GM18502 (cell line): ENCODE data around the gene FERMT3.

Experiments
- ATAC-seq: cut with Tn5 transposase; IDR thresholded peaks from one replicate; pipeline ENCODE4 v1.9.1; 2021; ENCODE audit warnings: mild to moderate bottlenecking; ENCODE audit not compliant: unreplicated experiment, poor library complexity

Gene FERMT3

DNA sequence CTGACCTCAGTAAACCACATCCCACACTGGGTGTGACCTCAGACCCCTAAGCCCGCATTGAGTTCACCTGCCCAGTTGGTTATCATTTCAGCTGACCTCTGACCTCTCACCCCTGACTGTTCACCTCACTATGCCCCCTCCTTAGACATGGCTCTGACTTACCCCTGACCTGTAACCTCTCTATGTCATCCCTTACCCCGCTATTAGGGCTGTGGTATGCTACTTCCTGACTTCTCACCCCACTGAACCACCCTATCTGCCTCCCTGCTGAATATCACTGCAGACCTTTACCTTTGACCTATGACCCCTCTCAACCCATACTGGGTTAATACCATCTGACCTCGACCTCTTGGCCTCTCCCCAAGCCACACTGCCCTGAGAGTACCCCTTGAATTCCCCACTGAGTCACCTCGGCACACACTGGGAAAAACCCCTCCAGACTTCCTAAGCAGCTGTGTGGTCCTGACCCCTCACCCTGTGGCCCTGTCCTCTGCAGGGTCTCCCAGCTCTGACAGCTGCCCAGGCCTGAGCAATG, 53.1 kb downstream of the FERMT3 start:
- ATAC-seq = no peak

DNA sequence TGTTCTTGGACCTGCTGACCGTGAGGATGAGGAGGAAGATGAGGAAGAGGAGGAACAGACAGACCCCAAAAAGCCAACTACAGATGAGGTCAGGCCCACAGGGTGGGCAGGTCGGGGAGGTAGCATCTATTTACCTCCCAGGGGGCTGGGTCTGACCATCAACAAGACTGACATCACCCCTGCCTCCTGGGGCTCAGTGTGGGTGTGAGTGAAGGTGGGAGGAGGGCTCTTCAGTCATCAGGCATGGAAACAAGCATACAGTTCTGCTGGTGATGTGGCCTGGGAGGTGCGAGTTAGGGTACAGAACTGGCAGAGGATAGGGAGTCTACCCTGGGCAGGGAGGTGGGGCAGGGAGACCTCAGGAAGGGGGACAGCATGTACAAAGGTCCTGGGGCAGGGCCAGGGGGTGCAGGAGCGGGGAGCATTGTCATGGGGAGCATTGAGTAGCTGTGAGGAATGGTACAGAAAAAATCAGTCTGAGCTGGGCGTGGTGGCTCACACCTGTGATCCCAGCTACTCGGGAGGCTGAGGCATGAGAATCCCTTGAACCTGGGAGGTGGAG, 53.7 kb downstream of the FERMT3 start:
- ATAC-seq = no peak

DNA sequence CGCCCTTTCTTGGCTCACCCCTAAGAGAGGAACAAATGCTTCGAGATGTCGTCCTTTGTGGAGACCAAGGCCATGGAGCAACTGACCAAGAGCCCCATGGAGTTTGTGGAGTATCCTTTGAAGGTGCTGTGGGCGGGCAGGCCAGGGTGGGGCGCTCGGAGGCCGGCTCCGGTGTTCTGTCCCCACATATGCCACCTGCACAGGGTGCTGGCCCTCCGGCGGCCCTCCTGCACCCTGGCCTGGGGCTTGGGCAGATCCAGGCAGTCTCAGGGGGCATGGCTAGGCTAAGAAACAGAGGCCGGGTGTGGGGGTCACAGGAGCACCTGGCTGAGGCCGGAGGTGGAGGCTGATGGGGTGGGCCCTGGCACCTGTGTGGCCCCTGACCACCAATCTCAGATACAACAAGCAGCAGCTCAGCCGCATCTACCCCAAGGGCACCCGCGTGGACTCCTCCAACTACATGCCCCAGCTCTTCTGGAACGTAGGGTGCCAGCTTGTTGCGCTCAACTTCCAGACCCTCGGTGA, 55.1 kb downstream of the FERMT3 start:
- no peak for ATAC-seq

DNA sequence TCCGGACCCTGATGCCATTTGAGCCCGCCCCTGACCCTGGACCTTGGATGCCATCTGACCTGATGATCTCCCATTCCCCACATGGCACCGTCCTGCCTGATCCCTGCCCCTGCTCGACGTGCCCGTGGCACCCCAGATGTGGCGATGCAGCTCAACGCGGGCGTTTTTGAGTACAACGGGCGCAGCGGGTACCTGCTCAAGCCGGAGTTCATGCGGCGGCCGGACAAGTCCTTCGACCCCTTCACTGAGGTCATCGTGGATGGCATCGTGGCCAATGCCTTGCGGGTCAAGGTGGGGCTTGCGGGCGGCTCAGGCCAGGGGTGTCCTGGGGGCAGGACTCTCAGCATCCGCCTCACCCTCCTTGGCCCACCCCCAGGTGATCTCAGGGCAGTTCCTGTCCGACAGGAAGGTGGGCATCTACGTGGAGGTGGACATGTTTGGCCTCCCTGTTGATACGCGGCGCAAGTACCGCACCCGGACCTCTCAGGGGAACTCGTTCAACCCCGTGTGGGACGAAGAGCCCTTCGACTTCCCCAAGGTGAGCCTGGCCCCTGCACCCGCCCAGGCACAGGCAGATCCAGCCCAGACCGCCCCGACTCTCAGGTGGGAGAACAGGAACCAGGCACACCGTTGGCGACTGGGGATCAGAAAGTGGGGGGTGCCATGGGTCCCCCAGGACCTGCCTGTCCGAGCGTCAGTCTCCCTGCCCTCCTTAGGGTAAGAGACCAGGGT, 55.9 kb downstream of the FERMT3 start:
- no peak for ATAC-seq

DNA sequence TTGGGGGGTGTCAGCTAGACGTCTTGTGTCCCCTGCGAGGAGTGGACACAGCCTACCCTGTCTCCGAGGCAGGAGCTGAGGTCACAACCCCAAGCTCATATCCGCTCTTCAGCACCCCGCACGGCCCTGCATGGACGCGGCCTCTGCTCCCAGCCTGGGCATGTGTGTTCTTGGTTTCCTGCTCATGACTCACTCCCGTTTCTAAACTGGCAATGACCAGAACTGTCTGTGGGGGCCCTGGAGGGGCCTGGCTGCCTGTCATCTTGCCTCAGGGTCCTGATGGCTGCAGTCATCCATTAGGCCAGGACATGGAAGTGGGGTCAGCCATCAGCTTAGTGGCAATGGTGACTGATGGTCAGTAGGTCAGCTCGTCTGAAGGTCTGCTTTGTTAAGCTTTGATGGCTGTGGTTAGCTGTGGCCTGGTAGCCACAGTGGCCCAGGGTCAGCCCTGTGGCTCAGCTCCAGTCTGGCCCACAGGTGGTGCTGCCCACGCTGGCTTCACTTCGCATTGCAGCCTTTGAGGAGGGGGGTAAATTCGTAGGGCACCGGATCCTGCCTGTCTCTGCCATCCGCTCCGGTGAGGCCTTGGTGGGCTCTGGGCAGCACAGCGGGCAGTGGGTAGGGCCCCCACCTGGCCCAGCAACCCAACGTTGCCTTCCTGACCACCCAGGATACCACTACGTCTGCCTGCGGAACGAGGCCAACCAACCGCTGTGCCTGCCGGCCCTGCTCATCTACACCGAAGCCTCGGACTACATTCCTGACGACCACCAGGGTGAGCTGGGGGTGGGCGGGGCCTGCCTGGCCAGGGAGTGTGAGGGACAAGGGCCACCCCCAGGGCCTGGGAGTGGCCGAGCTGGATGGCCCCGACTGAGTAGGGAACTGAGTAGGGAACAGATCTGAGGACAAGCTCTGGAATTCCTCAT, 56.8 kb downstream of the FERMT3 start:
- ATAC-seq = no peak

DNA sequence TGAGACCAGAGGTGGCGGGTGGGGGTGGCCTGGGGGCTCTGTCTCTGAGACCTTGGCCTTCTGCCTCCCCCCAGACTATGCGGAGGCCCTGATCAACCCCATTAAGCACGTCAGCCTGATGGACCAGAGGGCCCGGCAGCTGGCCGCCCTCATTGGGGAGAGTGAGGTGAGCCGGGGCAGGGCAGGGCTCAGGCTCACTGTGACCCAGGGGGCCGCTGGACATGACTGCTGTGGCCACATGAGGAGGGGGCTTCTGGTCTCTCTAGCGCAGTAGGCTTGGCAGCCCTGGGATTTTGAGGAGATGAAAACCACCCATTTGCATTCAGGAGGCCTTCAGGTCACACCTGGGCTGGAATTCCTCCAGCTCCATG, 57.4 kb downstream of the FERMT3 start:
- ATAC-seq = no peak

DNA sequence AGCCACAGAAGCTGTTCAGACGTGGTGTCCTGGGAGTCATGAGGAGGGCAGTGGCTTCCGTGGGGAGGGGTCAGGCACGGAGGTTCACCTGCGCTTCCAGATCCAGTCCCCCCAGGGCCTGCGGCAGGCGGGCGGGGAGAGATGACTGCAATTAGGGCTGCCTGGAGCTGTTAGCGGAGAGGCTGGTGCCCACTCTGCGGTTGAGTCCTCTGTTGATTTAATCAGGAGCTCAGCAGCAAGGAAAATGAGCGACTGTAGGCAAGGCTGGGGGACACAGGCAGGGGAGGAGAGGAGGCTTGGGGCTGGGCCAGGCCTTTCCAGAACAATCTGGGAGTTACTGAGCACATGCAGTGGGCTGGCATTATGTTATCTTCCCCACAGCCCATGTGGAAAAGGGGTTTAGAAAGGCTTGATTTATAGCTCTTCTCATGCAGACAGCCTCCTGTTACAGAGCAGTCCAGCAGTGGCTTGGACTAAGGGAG, 57.9 kb downstream of the FERMT3 start:
- ATAC-seq = no peak

DNA sequence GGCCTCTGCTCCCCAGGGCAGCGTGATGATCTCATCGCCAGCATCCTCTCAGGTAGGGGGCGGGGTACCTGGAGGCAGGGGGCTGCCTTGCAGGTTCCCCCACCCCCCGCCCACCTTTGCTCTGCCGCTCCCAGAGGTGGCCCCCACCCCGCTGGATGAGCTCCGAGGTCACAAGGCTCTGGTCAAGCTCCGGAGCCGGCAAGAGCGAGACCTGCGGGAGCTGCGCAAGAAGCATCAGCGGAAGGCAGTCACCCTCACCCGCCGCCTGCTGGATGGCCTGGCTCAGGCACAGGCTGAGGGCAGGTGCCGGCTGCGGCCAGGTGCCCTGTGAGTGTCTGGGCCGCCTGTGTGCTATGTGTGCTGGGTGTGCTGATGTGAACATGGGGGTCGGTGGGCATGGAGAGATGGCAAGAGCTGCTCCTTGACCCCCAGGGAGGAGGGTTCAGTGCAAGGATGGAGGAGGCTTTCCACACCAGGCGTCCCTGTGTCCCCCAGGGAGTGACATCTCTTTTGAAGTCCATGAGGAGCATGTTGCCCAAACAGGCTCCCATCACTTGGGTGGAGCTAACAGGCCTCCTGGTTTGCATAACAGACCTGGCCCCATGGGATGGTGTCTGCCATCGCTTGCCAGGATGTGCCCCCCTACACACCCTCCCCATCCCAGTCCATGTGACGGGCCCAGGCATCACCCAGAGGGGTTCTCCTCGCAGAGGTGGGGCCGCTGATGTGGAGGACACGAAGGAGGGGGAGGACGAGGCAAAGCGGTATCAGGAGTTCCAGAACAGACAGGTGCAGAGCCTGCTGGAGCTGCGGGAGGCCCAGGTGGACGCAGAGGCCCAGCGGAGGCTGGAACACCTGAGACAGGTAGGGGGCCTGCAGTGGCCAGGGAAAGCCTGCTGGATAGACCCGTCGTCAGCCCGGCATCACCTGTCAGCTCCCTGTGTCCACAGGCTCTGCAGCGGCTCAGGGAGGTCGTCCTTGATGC, 58.9 kb downstream of the FERMT3 start:
- no peak for ATAC-seq

DNA sequence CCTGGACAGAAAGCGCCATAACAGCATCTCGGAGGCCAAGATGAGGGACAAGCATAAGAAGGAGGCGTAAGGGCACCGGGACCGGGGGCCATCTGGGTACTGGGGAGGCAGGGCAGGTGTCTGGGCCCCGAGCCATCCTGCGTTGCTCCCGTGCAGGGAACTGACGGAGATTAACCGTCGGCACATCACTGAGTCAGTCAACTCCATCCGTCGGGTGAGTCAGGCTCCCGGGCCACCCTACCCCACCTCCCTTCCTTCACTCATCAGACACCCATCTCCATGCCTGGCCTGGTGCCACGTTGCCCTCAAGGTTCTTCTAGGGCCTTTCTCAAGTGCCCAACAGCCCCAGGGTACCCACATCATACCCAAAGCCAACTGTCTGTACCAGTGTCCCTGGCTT, 59.8 kb downstream of the FERMT3 start:
- ATAC-seq = no peak

DNA sequence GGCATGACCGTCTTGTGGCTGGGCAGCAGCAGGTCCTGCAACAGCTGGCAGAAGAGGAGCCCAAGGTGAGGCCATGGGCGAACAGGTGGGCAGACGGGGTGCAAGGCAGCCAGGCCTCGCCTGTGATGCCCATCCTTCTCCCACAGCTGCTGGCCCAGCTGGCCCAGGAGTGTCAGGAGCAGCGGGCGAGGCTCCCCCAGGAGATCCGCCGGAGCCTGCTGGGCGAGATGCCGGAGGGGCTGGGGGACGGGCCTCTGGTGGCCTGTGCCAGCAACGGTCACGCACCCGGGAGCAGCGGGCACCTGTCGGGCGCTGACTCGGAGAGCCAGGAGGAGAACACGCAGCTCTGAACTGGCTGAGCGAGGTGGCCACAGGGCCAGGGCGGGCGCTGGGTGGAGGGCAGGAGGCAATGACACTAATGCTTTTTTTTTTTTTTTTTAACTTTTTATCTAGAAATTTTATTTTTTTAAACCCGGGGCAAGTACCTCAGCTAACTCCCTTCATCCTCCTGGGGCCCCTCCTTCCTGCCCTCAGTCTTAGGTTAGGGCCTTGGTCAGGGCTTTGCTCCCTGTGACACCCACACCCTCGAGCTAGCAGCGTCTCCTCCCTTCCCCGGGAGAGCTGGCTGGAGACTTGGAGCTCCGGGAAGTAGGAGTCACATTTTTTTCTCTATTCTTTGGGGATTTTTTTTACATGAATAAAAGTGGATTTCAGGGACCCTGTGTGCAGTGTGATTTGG, 60.9 kb downstream of the FERMT3 start:
- no peak for ATAC-seq

DNA sequence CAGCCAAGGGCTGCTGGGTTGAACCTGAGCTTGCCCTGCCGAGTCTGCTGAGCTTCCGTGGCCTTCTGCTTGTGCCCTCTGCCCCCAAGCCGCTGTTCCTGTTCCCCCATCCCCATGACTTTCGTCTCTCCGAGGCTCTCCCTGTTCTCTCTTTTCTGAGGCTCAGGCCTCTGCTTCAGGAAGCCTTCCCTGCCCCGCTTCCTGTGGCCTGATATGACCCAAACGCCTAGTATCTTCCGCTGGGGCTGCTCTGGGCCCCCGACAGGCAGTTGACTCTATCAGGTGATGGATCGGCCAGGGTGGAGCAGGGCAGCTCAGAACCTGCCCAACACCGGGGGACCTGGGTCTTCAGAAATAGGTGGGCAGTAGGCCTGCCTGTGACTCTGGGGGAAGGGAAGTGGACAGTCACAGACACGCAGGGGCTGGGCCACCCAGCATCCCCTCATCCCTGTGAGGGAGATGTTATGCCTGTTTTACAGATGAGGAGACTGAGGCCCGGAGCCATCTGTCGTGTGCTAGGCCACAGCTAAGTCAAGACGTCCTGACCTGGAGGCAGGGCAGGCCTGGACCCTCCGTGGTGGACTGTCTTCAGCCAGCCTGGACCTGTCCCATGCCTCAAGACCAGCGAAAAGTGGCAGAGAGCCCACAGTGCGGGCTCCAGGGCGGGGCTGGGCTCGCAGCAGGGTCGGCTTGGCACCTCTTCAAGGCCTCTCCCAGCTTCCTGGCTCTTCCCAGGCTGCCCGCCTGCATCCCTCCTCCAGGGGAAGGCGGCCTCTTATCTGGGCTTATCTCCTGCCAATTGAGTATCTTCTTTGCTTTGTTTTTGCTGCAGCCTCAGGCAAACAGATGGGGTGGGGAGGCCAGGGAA, 61.7 kb downstream of the FERMT3 start:
- no peak for ATAC-seq

DNA sequence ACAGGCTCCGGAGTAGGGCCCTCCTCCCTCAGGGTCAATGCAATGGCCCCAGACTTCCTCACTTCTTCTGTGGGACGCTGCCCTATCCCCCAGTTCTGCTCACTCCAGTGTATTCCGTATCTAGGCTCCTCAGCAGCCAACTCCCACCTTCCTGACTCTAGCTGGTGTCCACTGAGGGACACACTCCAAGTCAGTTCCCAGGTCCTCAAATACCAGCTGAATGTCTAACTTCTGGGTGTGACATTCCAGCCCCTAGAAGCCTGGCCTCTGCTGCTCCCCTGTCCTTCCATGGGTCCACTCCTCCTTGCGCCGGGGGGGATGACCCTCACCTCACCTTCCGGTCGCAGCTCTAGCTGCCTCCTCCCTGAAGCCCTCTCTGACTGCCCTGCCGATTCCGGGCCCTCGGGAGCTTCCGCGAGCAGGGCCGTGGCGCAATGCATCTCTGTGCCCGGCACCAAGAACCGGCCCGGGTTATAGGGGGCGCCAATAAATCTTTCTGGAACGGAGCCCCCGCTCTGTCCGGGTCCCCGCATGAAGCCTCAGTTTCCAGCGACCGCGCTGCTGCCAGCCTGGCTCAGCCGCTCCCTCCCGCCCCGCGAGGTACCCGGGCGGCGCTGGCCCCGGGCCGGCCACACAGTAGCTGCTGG, 62.5 kb downstream of the FERMT3 start:
- peak; percentile 8 for ATAC-seq

DNA sequence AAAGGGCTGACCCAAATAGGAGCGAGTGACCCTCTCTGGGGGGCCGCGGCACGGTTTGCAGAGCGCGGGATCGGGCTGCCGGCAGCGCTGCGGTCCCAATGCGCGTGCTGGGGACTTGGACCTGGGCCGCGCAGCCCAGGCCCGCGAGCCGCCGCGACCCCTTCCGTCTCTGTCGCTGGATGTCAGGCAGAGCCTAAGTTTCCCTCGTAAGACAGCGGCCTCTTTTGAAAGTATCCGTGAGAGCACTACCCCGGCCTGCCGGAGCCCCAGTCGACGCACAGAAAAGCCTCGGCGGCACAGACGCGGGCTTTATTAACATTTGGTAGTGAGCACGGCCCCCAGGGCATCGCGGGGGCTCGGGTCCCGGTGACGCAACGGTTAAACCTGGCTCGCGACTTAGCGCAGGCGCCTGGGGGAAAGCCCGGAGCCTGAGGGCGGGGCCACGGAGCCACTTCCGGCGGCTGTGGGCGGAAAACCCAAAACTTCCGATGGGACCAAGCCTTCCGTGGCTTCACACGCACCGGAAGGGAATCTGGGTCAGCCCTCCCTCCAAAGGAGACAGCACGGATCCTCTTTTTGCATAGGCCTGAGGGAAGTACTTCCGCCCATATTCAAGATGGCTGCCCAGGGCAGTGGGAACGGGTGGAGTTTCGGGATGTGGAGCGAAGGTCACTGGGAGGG, 63.2 kb downstream of the FERMT3 start:
- ATAC-seq = peak; percentile 64
